Kidney (tissue), 14 donors: ENCODE measurements around the gene BAIAP2L2. TPM values are rescaled to one million over a fixed set of nuclear protein-coding genes. Genes with fewer than 3 reads are reported as not detected.

ENCODE experiments used
- DNase-seq, 5 donors: peaks; one replicate each; pipeline ENCODE4 v3.0.0-alpha.2; 2013 to 2020
- FAIRE-seq: peaks from 2 replicates; lab custom pipeline; 2012; peaks lifted over from hg19 to GRCh38; lab: Jason Lieb, UNC
- H3K27ac ChIP-seq, 2 donors: one replicate each; pipeline ENCODE4 v1.7.0; 2013; ENCODE audit warnings: low read depth in 2 of 2, low read length in 2 of 2, inconsistent platforms in 1 of 2
- H3K27me3 ChIP-seq: one replicate; pipeline ENCODE4 v1.7.1; 2013; ENCODE audit warnings: low read length, inconsistent platforms; ENCODE audit not compliant: control insufficient read depth, insufficient read depth
- H3K36me3 ChIP-seq, 3 donors: one replicate each; pipeline versions ENCODE4 v1.7.0 to v1.7.1; 2013; ENCODE audit warnings: low read length in 3 of 3, control low read depth in 1 of 3, inconsistent platforms in 1 of 3; ENCODE audit not compliant: insufficient read depth in 3 of 3, control insufficient read depth in 2 of 3
- H3K4me1 ChIP-seq, 3 donors: one replicate each; pipeline versions ENCODE4 v1.7.0 to v1.7.1; 2013; ENCODE audit warnings: low read length in 3 of 3, inconsistent platforms in 1 of 3, low read depth in 1 of 3; ENCODE audit not compliant: control insufficient read depth in 2 of 3, insufficient read depth in 2 of 3
- H3K4me3 ChIP-seq, 3 donors: one replicate each; pipeline versions ENCODE4 v1.7.0 to v1.8.1; 2013; ENCODE audit warnings: low read length in 3 of 3, control low read depth in 1 of 3, inconsistent platforms in 1 of 3
- H3K9ac ChIP-seq, 3 donors: one replicate each; pipeline versions ENCODE4 v1.7.0 to v1.7.1; 2013; ENCODE audit warnings: low read length in 3 of 3, control low read depth in 1 of 3, inconsistent platforms in 1 of 3
- H3K9me3 ChIP-seq, 3 donors: one replicate each; pipeline versions ENCODE4 v1.7.0 to v1.7.1; 2013; ENCODE audit warnings: low read length in 3 of 3, control low read depth in 1 of 3, inconsistent platforms in 1 of 3; ENCODE audit not compliant: control insufficient read depth in 2 of 3, insufficient read depth in 1 of 3
- CTCF ChIP-seq: IDR thresholded peaks from 3 replicates; pipeline ENCODE4 v1.5.1; 2012; ENCODE audit warnings: mild to moderate bottlenecking, moderate library complexity, borderline replicate concordance; ENCODE audit not compliant: insufficient read depth; ENCODE audit errors: extremely low read depth
- intact Hi-C: fragments of 100-400 bp; cut with DNase I; formaldehyde crosslinking; loops from one replicate; pipeline ENCODE4 v1.11.1; 2022
- polyA plus RNA-seq: library from polyadenylated mRNA; stranded (reverse); fragments of 350-450 nt; fragmentation: Illumina TruSeq; extraction: RNeasy Lipid Tissue Mini Kit (QIAGEN cat#74804); gene quantifications from one replicate; pipeline ENCODE4 v1.2.3, GENCODE V29; 2014; ENCODE audit warnings: low read depth, low replicate concordance; ENCODE audit not compliant: insufficient read depth
- total RNA-seq: library from RNA; stranded (reverse); fragmentation: NEBNext Ultra II Directional; extraction: Animal tissue kit (Norgen Biotek cat#: 25700); gene quantifications from one replicate; pipeline ENCODE4 v1.2.1, GENCODE V29; 2021
- donor health status: control.
- donor health status: control.
- donor health status: control.
- donor health status: control.
- donor health status: control.
- donor health status: DM: yes; HTN: yes; CAD: no.
- donor health status: Normal renal cell carcinoma (clear cell type).

The BAIAP2L2 gene
- total and polyA plus RNA-seq, 2 donors from 2014 or later: 9.7 to 27.8 TPM

GRCh38 chr22:38066381-38067027 is 44.0 kb downstream of the BAIAP2L2 start:
- H3K27me3 ChIP-seq: no peaks in the 10 kb centered on the region
- H3K4me3 ChIP-seq: no peak overlapping the region
- no peak overlapping the region for H3K27ac ChIP-seq
- H3K4me1 ChIP-seq: peaks cover 0 to 3% (median 0%) of the 10 kb centered on the region in 3 donors
- no peaks in the 10 kb centered on the region for H3K9me3 ChIP-seq
- intact Hi-C loops: no loop called here
- no peak overlapping the region for H3K9ac ChIP-seq
- FAIRE-seq: no peak
- peaks cover 0 to 31% (median 19%) of the 10 kb centered on the region in 3 donors for H3K36me3 ChIP-seq
- DNase-seq: peak in 1 of 5 donors; percentile 19
- TF ChIP-seq CTCF: no peak

- Histone ChIP-seq H3K27ac (no peak overlapping the region), H3K4me3 (no peak overlapping the region), H3K9me3 (no peaks in the 10 kb centered on the region), H3K27me3 (no peaks in the 10 kb centered on the region), H3K36me3 (peaks cover 0 to 28% (median 19%) of the 10 kb centered on the region in 3 donors), H3K4me1 (peaks cover 0 to 3% (median 0%) of the 10 kb centered on the region in 3 donors), H3K9ac (no peak overlapping the region)
- intact Hi-C loops: no loop called here
- no peak for FAIRE-seq
- no peak for TF ChIP-seq CTCF
- no peak for DNase-seq
Measured at GRCh38 chr22:38065539-38065938, 44.9 kb downstream of the BAIAP2L2 start.

GRCh38 chr22:38062791-38063190 is 47.7 kb downstream of the BAIAP2L2 start:
- Histone ChIP-seq H3K4me3 (no peak overlapping the region), H3K9ac (no peak overlapping the region), H3K9me3 (no peaks in the 10 kb centered on the region), H3K4me1 (peaks cover 0 to 2% (median 0%) of the 10 kb centered on the region in 3 donors), H3K27ac (peak overlapping the region in 1 of 2 donors; percentile 47), H3K36me3 (peaks cover 0 to 19% (median 18%) of the 10 kb centered on the region in 3 donors), H3K27me3 (no peaks in the 10 kb centered on the region)
- no peak for TF ChIP-seq CTCF
- DNase-seq (no peak), FAIRE-seq (no peak)
- intact Hi-C loops: no loop called here
